Activated B cell treated with CpG ODN at 0.5 μM for 24 hours (primary cell): ENCODE measurements around the gene DRP2. TPM values are rescaled to one million over a fixed set of nuclear protein-coding genes. Genes with fewer than 3 reads are reported as not detected.

Source experiments
- ATAC-seq: fragments of 200-7000 bp; cut with Tn5 transposase; one replicate; pipeline ENCODE4 v1.10.0; 2021; ENCODE audit warnings: low read depth, mild to moderate bottlenecking, moderate library complexity
- CTCF ChIA-PET: fragments of 350-600 bp; sonication (Branson Sonifier 250); formaldehyde crosslinking; loops from one replicate; lab custom pipeline; 2021; ENCODE audit warnings: antibody characterized with exemption; lab: Charles Lee
- POLR2A ChIA-PET: fragments of 350-600 bp; sonication (Branson Sonifier 250); formaldehyde crosslinking; loops from one replicate; lab custom pipeline; 2021; ENCODE audit warnings: antibody characterized with exemption; lab: Charles Lee
- DNase-seq: peaks from one replicate; pipeline ENCODE4 v3.0.0; 2022
- H3K27ac Mint-ChIP-seq: one replicate; pipeline ENCODE4 v1.8.0; 2020; ENCODE audit warnings: mixed read lengths
- H3K27me3 Mint-ChIP-seq: one replicate; pipeline ENCODE4 v1.8.0; 2021; ENCODE audit warnings: mixed read lengths
- H3K36me3 Mint-ChIP-seq: one replicate; pipeline ENCODE4 v1.8.0; 2021; ENCODE audit warnings: low read depth, mixed read lengths
- H3K4me1 Mint-ChIP-seq: one replicate; pipeline ENCODE4 v1.8.0; 2021; ENCODE audit warnings: mixed read lengths
- H3K4me3 Mint-ChIP-seq: one replicate; pipeline ENCODE4 v1.8.0; 2020; ENCODE audit warnings: mild to moderate bottlenecking, mixed read lengths
- H3K9me3 Mint-ChIP-seq: one replicate; pipeline ENCODE4 v1.8.0; 2020; ENCODE audit warnings: mixed read lengths
- CTCF ChIP-seq: fragments of 200-600 bp; IDR thresholded peaks from one replicate; pipeline ENCODE4 v1.8.0; 2022; ENCODE audit warnings: antibody characterized with exemption, mild to moderate bottlenecking
- intact Hi-C: fragments of 100-400 bp; cut with micrococcal nuclease; formaldehyde crosslinking; loops from one replicate; pipeline ENCODE4 v1.15.1; 2024
- total RNA-seq: library from RNA; stranded (reverse); gene quantifications from 2 replicates; pipeline ENCODE4 v1.2.3, GENCODE V29; 2022

The DRP2 gene
- total RNA-seq, 1 donor from 2014 or later, result 0.07 TPM

- Mint-ChIP-seq H3K27ac (no peak overlapping the region), H3K4me3 (no peak overlapping the region), H3K9me3 (no peaks in the 10 kb centered on the region), H3K27me3 (no peaks in the 10 kb centered on the region), H3K36me3 (no peaks in the 10 kb centered on the region), H3K4me1 (no peaks in the 10 kb centered on the region)
- TF ChIP-seq CTCF, result no peak
- POLR2A ChIA-PET, result no interaction called here
- DNase-seq, result no peak
- no peak for ATAC-seq
- CTCF ChIA-PET, result no interaction called here
- intact Hi-C loops, result no loop called here
Measured at GRCh38 chrX:101262590-101262989, 43.0 kb downstream of the DRP2 start.

GRCh38 chrX:101263766-101264165, 44.2 kb downstream of the DRP2 start:
- no peak for ATAC-seq
- intact Hi-C loops, result no loop called here
- no peak overlapping the region for H3K27ac Mint-ChIP-seq
- no peaks in the 10 kb centered on the region for H3K9me3 Mint-ChIP-seq
- POLR2A ChIA-PET, result no interaction called here
- no peak overlapping the region for H3K4me3 Mint-ChIP-seq
- H3K27me3 Mint-ChIP-seq, result no peaks in the 10 kb centered on the region
- no peaks in the 10 kb centered on the region for H3K36me3 Mint-ChIP-seq
- H3K4me1 Mint-ChIP-seq, result no peaks in the 10 kb centered on the region
- TF ChIP-seq CTCF, result no peak
- no peak for DNase-seq
- CTCF ChIA-PET, result no interaction called here

- Mint-ChIP-seq H3K4me3 (no peak overlapping the region), H3K4me1 (no peaks in the 10 kb centered on the region), H3K27me3 (no peaks in the 10 kb centered on the region), H3K36me3 (no peaks in the 10 kb centered on the region), H3K27ac (no peak overlapping the region), H3K9me3 (no peaks in the 10 kb centered on the region)
- no peak for ATAC-seq
- POLR2A ChIA-PET, result no interaction called here
- TF ChIP-seq CTCF, result no peak
- intact Hi-C loops, result no loop called here
- CTCF ChIA-PET, result no interaction called here
- DNase-seq, result no peak
Measured at GRCh38 chrX:101265869-101266428, 46.4 kb downstream of the DRP2 start.

GRCh38 chrX:101274198-101274597, 54.6 kb downstream of the DRP2 start:
- Mint-ChIP-seq H3K27ac (no peak overlapping the region), H3K4me1 (no peaks in the 10 kb centered on the region), H3K36me3 (no peaks in the 10 kb centered on the region), H3K4me3 (no peak overlapping the region), H3K9me3 (no peaks in the 10 kb centered on the region), H3K27me3 (no peaks in the 10 kb centered on the region)
- intact Hi-C loops, result no loop called here
- no peak for TF ChIP-seq CTCF
- DNase-seq (no peak), ATAC-seq (no peak)
- ChIA-PET POLR2A (no interaction called here), CTCF (no interaction called here)

GRCh38 chrX:101276238-101276637, 56.7 kb downstream of the DRP2 start:
- CTCF ChIA-PET, result no interaction called here
- H3K27me3 Mint-ChIP-seq, result no peaks in the 10 kb centered on the region
- no peaks in the 10 kb centered on the region for H3K4me1 Mint-ChIP-seq
- DNase-seq (no peak), ATAC-seq (no peak)
- POLR2A ChIA-PET, result no interaction called here
- no peak overlapping the region for H3K4me3 Mint-ChIP-seq
- intact Hi-C loops, result no loop called here
- H3K36me3 Mint-ChIP-seq, result no peaks in the 10 kb centered on the region
- H3K27ac Mint-ChIP-seq, result no peak overlapping the region
- no peak for TF ChIP-seq CTCF
- no peaks in the 10 kb centered on the region for H3K9me3 Mint-ChIP-seq
